Skeletal muscle tissue (tissue), 4 donors: ENCODE data around the gene PPL. TPM values are rescaled to one million over a fixed set of nuclear protein-coding genes. Genes with fewer than 3 reads are reported as not detected.
A peak's percentile ranks its signal among the peaks of the same experiment; 100 is the strongest.

Experiments used
- H3K27ac ChIP-seq: one replicate; pipeline ENCODE4 v1.7.0; 2013; ENCODE audit warnings: mild to moderate bottlenecking, low read depth, low read length, inconsistent platforms
- H3K27me3 ChIP-seq, 3 donors: one replicate each; pipeline ENCODE4 v1.7.0; 2013; ENCODE audit warnings: low read length in 3 of 3; ENCODE audit not compliant: control insufficient read depth in 3 of 3, insufficient read depth in 3 of 3
- H3K36me3 ChIP-seq, 3 donors: one replicate each; pipeline ENCODE4 v1.7.0; 2013; ENCODE audit warnings: low read length in 3 of 3; ENCODE audit not compliant: control insufficient read depth in 3 of 3, insufficient read depth in 3 of 3
- H3K4me1 ChIP-seq, 3 donors: one replicate each; pipeline ENCODE4 v1.7.0; 2013; ENCODE audit warnings: low read length in 3 of 3, mild to moderate bottlenecking in 3 of 3; ENCODE audit not compliant: control insufficient read depth in 3 of 3, insufficient read depth in 3 of 3
- H3K4me3 ChIP-seq, 3 donors: one replicate each; pipeline ENCODE4 v1.7.0; 2013; ENCODE audit warnings: low read length in 3 of 3
- H3K9ac ChIP-seq, 3 donors: one replicate each; pipeline ENCODE4 v1.7.0; 2013; ENCODE audit warnings: low read length in 3 of 3, mild to moderate bottlenecking in 3 of 3, moderate library complexity in 2 of 3, low read depth in 1 of 3
- H3K9me3 ChIP-seq, 3 donors: one replicate each; pipeline ENCODE4 v1.7.0; 2013; ENCODE audit warnings: low read length in 3 of 3; ENCODE audit not compliant: control insufficient read depth in 3 of 3
- total RNA-seq: library from RNA; depleted of rRNA; stranded (reverse); fragments of >200 nt; gene quantifications from one replicate; pipeline ENCODE4 v1.2.3, GENCODE V29; 2014
- donor health status: Osteomylitis.

The PPL gene
- total RNA-seq, result 1.6 TPM

GRCh38 chr16:4936991-4937781, at the start of gene PPL:
PPL (minus strand) TSS chr16:4937148; CDS start chr16:4937045, 103 bp downstream.
- no peaks in the 10 kb centered on the region for H3K9me3 ChIP-seq
- peaks cover 5 to 32% (median 20%) of the 10 kb centered on the region in 3 donors for H3K27me3 ChIP-seq
- no peak within 1 kb of the TSS for H3K27ac ChIP-seq
- H3K36me3 ChIP-seq, result no peaks in the 10 kb centered on the region
- peaks cover 18 to 22% (median 20%) of the 10 kb centered on the region in 3 donors for H3K4me1 ChIP-seq
- H3K9ac ChIP-seq, result peak within 1 kb of the TSS; percentile 53 to 70 (median 61)
- H3K4me3 ChIP-seq, result peak within 1 kb of the TSS; percentile 57 to 65 (median 59)

- Histone ChIP-seq H3K4me3 (no peak overlapping the region), H3K9ac (no peak overlapping the region), H3K9me3 (peaks cover 2 to 3% (median 2%) of the 10 kb centered on the region in 3 donors), H3K27me3 (peaks cover 0 to 14% (median 9%) of the 10 kb centered on the region in 3 donors), H3K27ac (no peak overlapping the region), H3K36me3 (no peaks in the 10 kb centered on the region), H3K4me1 (peaks cover 26 to 32% (median 29%) of the 10 kb centered on the region in 3 donors)
Observed at GRCh38 chr16:4984174-4984990, 47.4 kb upstream of the PPL start.

DNA sequence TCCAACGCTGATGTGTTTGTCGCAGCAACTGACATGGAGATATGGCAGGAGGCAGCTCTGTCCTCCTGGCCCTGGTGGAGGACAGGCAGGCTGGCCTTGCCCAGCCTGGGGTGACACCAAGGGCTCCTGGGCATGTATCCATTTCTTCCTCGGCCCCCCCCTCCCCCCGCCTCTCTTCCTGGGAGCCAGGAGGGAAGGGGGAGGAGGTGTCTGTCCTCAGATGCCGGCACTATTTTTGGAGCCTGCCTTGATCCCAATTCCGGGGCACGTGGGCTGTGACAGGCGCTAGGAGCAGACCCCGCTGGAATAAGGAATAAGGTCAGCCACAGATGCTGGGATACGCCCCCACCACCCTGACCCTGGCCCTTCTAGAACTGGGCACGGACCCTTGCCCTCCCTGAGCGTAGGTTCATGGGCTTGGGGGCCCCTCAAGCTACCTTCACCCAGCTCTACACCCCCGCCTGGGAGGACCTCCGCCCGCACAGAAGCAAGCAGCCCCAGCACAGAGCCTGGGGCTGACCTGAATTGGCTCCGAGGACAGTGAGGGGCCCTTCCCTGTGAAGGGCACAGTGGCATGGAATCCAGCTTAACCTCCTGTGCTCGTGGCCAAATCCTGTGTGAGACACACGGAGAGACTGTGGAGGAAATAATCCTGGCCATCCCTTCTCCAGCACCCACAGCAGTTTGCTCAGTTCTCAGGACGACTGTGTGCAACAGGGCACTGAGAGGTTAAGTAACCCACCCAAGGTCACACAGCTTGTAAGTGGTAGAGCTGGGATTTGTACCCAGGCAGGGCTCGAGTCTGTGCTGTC, 45.3 kb upstream of the PPL start:
- H3K4me1 ChIP-seq, result peaks cover 26 to 37% (median 36%) of the 10 kb centered on the region in 3 donors
- H3K4me3 ChIP-seq, result peak overlapping the region; percentile 48 to 70 (median 67)
- H3K27ac ChIP-seq, result peak overlapping the region; percentile 98
- peak overlapping the region; percentile 84 to 93 (median 87) for H3K9ac ChIP-seq
- H3K9me3 ChIP-seq, result peaks cover 0 to 2% (median 0%) of the 10 kb centered on the region in 3 donors
- no peaks in the 10 kb centered on the region for H3K36me3 ChIP-seq
- H3K27me3 ChIP-seq, result no peaks in the 10 kb centered on the region

GRCh38 chr16:4981473-4981872, 44.5 kb upstream of the PPL start:
- peak overlapping the region; percentile 32 to 70 (median 48) for H3K4me3 ChIP-seq
- peak overlapping the region; percentile 77 to 93 (median 87) for H3K9ac ChIP-seq

GRCh38 chr16:4980691-4981090, 43.7 kb upstream of the PPL start:
- H3K27ac ChIP-seq, result peak overlapping the region; percentile 83
- H3K36me3 ChIP-seq, result no peaks in the 10 kb centered on the region
- peak overlapping the region in 2 of 3 donors; percentile 45 to 74 for H3K9ac ChIP-seq
- H3K27me3 ChIP-seq, result no peaks in the 10 kb centered on the region
- H3K4me3 ChIP-seq, result no peak overlapping the region
- H3K9me3 ChIP-seq, result peaks cover 0 to 2% (median 0%) of the 10 kb centered on the region in 3 donors
- peaks cover 35 to 50% (median 48%) of the 10 kb centered on the region in 3 donors for H3K4me1 ChIP-seq

More at GRCh38 chr16:4981473-4981872, 44.5 kb upstream of the PPL start:
- H3K36me3 ChIP-seq, result no peaks in the 10 kb centered on the region
- peaks cover 0 to 2% (median 0%) of the 10 kb centered on the region in 3 donors for H3K9me3 ChIP-seq
- H3K27me3 ChIP-seq, result no peaks in the 10 kb centered on the region
- peak overlapping the region; percentile 98 for H3K27ac ChIP-seq
- peaks cover 27 to 42% (median 40%) of the 10 kb centered on the region in 3 donors for H3K4me1 ChIP-seq

DNA sequence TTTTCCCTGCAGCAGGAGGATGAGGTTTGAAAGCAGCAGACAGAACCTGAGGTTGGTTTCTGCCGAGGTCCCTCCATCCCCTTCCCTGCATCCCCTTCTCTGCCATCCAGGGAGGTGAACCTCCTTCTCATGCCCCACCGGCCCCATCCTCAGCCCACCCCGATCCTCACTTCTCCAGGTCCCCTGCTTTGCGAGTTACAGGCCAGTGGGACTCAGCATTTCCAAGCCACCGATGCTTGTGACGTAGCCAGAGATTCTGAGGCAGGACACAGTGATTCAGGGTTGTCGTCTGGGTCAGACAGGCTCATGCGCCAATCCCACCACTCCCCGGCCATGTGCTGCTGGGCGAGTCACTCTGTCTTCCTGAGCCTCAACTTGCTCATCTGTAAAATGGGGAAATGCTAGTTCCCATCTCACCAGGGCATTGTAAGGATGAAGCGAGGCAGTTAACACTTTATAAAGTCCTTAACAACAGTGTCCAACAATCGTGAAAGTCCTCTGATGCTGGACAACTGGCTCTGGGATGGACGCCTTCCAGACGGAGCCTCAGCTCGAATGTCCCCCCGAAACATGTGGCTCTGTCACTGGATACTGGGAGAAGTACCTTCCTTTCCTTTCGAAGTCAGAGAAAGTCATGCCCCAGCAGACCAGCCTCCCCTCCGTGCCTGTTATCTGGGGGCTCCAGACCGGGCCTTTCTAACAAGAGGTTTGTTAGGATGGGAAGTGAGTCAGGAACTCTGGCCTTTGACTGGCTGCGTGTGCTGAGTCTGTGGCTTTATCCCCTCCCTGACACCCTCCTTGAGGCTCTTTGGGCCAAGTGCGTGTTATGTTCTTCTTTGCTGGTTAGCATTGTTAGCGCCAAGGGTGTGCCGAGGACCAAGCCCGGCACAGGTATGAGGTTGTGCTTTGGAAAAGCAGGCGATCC, 43.0 kb upstream of the PPL start:
- peaks cover 37 to 53% (median 52%) of the 10 kb centered on the region in 3 donors for H3K4me1 ChIP-seq
- peak overlapping the region; percentile 83 for H3K27ac ChIP-seq

GRCh38 chr16:4979164-4979563, 42.2 kb upstream of the PPL start:
- Histone ChIP-seq H3K4me3 (no peak overlapping the region), H3K9ac (peak overlapping the region in 1 of 3 donors; percentile 57), H3K27ac (peak overlapping the region; percentile 83), H3K4me1 (peaks cover 37 to 53% (median 52%) of the 10 kb centered on the region in 3 donors), H3K27me3 (no peaks in the 10 kb centered on the region), H3K36me3 (no peaks in the 10 kb centered on the region), H3K9me3 (peaks cover 0 to under 1% (median 0%) of the 10 kb centered on the region in 3 donors)

More for the DNA sequence above, 43.0 kb upstream of the PPL start:
- H3K27me3 ChIP-seq, result no peaks in the 10 kb centered on the region
- peak overlapping the region; percentile 34 to 74 (median 45) for H3K9ac ChIP-seq
- H3K36me3 ChIP-seq, result no peaks in the 10 kb centered on the region
- no peak overlapping the region for H3K4me3 ChIP-seq
- peaks cover 0 to 2% (median 0%) of the 10 kb centered on the region in 3 donors for H3K9me3 ChIP-seq

DNA sequence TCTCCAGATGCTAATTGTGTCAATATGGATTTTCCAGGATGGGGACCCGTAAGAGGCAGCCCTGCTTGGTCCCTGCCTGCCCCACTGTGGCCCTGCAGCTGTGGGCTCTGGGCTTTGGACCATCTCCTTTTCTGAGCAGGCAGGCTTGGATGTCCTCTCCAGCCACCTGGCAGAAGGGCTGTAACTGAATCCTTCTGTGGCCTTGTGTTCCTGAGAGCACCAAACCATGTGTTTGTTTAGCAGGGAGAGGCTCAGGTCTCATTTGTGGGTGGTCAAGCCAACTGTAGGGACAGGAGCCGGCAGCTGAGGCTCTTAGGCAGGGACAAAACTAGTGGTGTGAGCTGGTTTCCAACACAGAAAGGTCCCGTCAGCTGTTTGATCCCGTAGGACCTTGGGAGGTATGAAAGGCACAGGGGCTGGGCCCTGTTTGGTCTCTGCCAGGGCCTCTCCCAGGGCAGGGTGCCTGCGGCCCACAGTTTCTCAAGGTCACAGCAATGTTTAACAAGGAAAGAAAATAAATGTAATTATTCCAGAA, 39.7 kb upstream of the PPL start:
- Histone ChIP-seq H3K4me3 (peak overlapping the region in 2 of 3 donors; percentile 22 to 35), H3K9ac (peak overlapping the region; percentile 43 to 79 (median 56)), H3K27ac (peak overlapping the region; percentile 89), H3K4me1 (peaks cover 44 to 63% (median 58%) of the 10 kb centered on the region in 3 donors), H3K27me3 (no peaks in the 10 kb centered on the region), H3K36me3 (no peaks in the 10 kb centered on the region), H3K9me3 (no peaks in the 10 kb centered on the region)
